ENCODE data around the gene TRAK1. TPM values are rescaled to one million over a fixed set of nuclear protein-coding genes. Genes with fewer than 3 reads are reported as not detected.

The TRAK1 gene
- total RNA-seq, 6 donors from 2014 or later, result 46.7 to 107 (median 74.7) TPM

- peak; percentile 66 to 68 for ATAC-seq (ENCODE audit: low FRiP score in 2 of 2)
- TF ChIP-seq CTCF (IDR thresholded peaks at IDR 0.05) (peak; percentile 21 to 74 (median 65)), POLR2AphosphoS5 (IDR thresholded peaks at IDR 0.05) (no peak)
- Histone ChIP-seq H3K4me3 (peak overlapping the region in 1 of 4 donors; percentile 18), H3K4me1 (peaks cover 0 to 7% (median 2%) of the 10 kb centered on the region in 4 donors), H3K9me3 (no peaks in the 10 kb centered on the region), H3K27ac (no peak overlapping the region), H3K36me3 (no peaks in the 10 kb centered on the region), H3K27me3 (no peaks in the 10 kb centered on the region)
- peak in 1 of 2 donors; percentile 41 for DNase-seq
- WGBS, 2 donors, result 9 to 16% methylated on average over 9 of the region's 9 CpGs
Observed at GRCh38 chr3:42247576-42248027, 156.4 kb downstream of the TRAK1 start.

- Histone ChIP-seq H3K4me3 (no peak overlapping the region), H3K27ac (no peak overlapping the region), H3K9me3 (no peaks in the 10 kb centered on the region), H3K27me3 (no peaks in the 10 kb centered on the region), H3K36me3 (no peaks in the 10 kb centered on the region), H3K4me1 (peaks cover 0 to 7% (median 2%) of the 10 kb centered on the region in 4 donors)
- no peak for TF ChIP-seq CTCF (IDR thresholded peaks at IDR 0.05)
- no peak for ATAC-seq (ENCODE audit: low FRiP score in 2 of 2)
- WGBS, 2 donors, result 88 to 100% methylated on average over 1 of the region's 1 CpG
- DNase-seq, result no peak
Observed at GRCh38 chr3:42250761-42251160, 159.6 kb downstream of the TRAK1 start.

- TF ChIP-seq EP300 (IDR thresholded peaks at IDR 0.05) (no peak), POLR2A (IDR thresholded peaks at IDR 0.05) (no peak), CTCF (IDR thresholded peaks at IDR 0.05) (no peak), POLR2AphosphoS5 (IDR thresholded peaks at IDR 0.05) (no peak)
- no peak for DNase-seq
- ATAC-seq (ENCODE audit: low FRiP score in 2 of 2), result no peak
- no peaks in the 10 kb centered on the region for H3K36me3 ChIP-seq
- H3K4me3 ChIP-seq, result no peak overlapping the region
- WGBS, 2 donors, result 50 to 60% methylated on average over 3 of the region's 3 CpGs
- H3K27ac ChIP-seq, result no peak overlapping the region
- no peaks in the 10 kb centered on the region for H3K4me1 ChIP-seq
- H3K9me3 ChIP-seq, result no peaks in the 10 kb centered on the region
- H3K27me3 ChIP-seq, result no peaks in the 10 kb centered on the region
Observed at GRCh38 chr3:42254566-42254965, 163.4 kb downstream of the TRAK1 start.

GRCh38 chr3:42256135-42256819 is 165.1 kb downstream of the TRAK1 start:
- no peak for ATAC-seq (ENCODE audit: low FRiP score in 2 of 2)
- TF ChIP-seq CTCF (IDR thresholded peaks at IDR 0.05) (no peak), POLR2AphosphoS5 (IDR thresholded peaks at IDR 0.05) (no peak), POLR2A (IDR thresholded peaks at IDR 0.05) (no peak), EP300 (IDR thresholded peaks at IDR 0.05) (no peak)
- 88 to 91% methylated on average over 1 of the region's 1 CpG for WGBS, 2 donors
- no peak for DNase-seq
- Histone ChIP-seq H3K4me3 (no peak overlapping the region), H3K36me3 (no peaks in the 10 kb centered on the region), H3K27ac (no peak overlapping the region), H3K4me1 (no peaks in the 10 kb centered on the region), H3K27me3 (no peaks in the 10 kb centered on the region), H3K9me3 (no peaks in the 10 kb centered on the region)

- no peak for TF ChIP-seq CTCF (IDR thresholded peaks at IDR 0.05)
- no peak for TF ChIP-seq POLR2A (IDR thresholded peaks at IDR 0.05)
- no peak for TF ChIP-seq POLR2AphosphoS5 (IDR thresholded peaks at IDR 0.05)
- no peak for TF ChIP-seq EP300 (IDR thresholded peaks at IDR 0.05)
- no peaks in the 10 kb centered on the region for H3K4me1 ChIP-seq
- DNase-seq, result no peak
Observed at GRCh38 chr3:42257007-42257406, 165.8 kb downstream of the TRAK1 start.

More at GRCh38 chr3:42257007-42257406, 165.8 kb downstream of the TRAK1 start:
- Histone ChIP-seq H3K27me3 (no peaks in the 10 kb centered on the region), H3K36me3 (no peaks in the 10 kb centered on the region), H3K4me3 (no peak overlapping the region), H3K27ac (no peak overlapping the region), H3K9me3 (no peaks in the 10 kb centered on the region)
- WGBS, 2 donors, result 64 to 81% methylated on average over 6 to 7 of the region's 7 CpGs
- no peak for ATAC-seq (ENCODE audit: low FRiP score in 2 of 2)
